Ascending aorta (tissue), 2 donors: Measurements from ENCODE around the gene CSTPP1. TPM values are rescaled to one million over a fixed set of nuclear protein-coding genes. Genes with fewer than 3 reads are reported as not detected.
A peak's percentile ranks its signal among the peaks of the same experiment; 100 is the strongest.

ENCODE experiments used
- DNase-seq, 2 donors: peaks; one replicate each; pipeline ENCODE4 v3.0.0-alpha.2; 2019; ENCODE audit warnings: low spot score in 2 of 2
- H3K27ac ChIP-seq, 2 donors: fragments of 200-600 bp; sonication (generic); one replicate each; pipeline ENCODE4 v1.5.1; 2016 to 2017; ENCODE audit warnings: mild to moderate bottlenecking in 1 of 2
- H3K27me3 ChIP-seq: fragments of 200-600 bp; sonication (generic); one replicate; pipeline ENCODE4 v1.5.1; 2017
- H3K36me3 ChIP-seq, 2 donors: fragments of 200-600 bp; sonication (generic); one replicate each; pipeline ENCODE4 v1.5.1; 2016
- H3K4me1 ChIP-seq, 2 donors: fragments of 200-600 bp; sonication (generic); one replicate each; pipeline ENCODE4 v1.5.1; 2016 to 2017; ENCODE audit warnings: mild to moderate bottlenecking in 1 of 2
- H3K4me3 ChIP-seq, 2 donors: fragments of 200-600 bp; sonication (generic); one replicate each; pipeline ENCODE4 v1.5.1; 2016 to 2017; ENCODE audit warnings: mild to moderate bottlenecking in 1 of 2
- H3K9me3 ChIP-seq, 2 donors: fragments of 200-600 bp; sonication (generic); one replicate each; pipeline ENCODE4 v1.5.1; 2016
- CTCF ChIP-seq, 3 experiments: fragments of 200-600 bp in 2 of 3; fragments of 450-650 bp in 1 of 3; sonication (generic) in 2 of 3; IDR thresholded peaks; one replicate each; pipeline ENCODE4 v1.5.1; 2016 to 2019; ENCODE audit warnings: antibody characterized with exemption in 3 of 3, mild to moderate bottlenecking in 1 of 3, moderate library complexity in 1 of 3
- intact Hi-C: fragments of 100-400 bp; cut with DNase I; formaldehyde crosslinking; loops from one replicate; pipeline ENCODE4 v1.15.1; 2023
- total RNA-seq: library from RNA; depleted of rRNA; stranded (reverse); fragments of >200 nt; gene quantifications from one replicate; pipeline ENCODE4 v1.1.0, GENCODE V29; 2016

CSTPP1 gene
- total RNA-seq, 1 donor from 2014 or later, result 16.6 TPM

- Histone ChIP-seq H3K36me3 (peaks cover 73 to 86% of the 10 kb centered on the region in 2 donors), H3K4me3 (no peak overlapping the region), H3K9me3 (no peaks in the 10 kb centered on the region), H3K27me3 (no peaks in the 10 kb centered on the region), H3K27ac (no peak overlapping the region), H3K4me1 (peaks cover 8 to 19% of the 10 kb centered on the region in 2 donors)
- intact Hi-C loops, result no loop called here
- TF ChIP-seq CTCF (IDR thresholded peaks at IDR 0.05), result no peak
- DNase-seq, result no peak
These were observed 234.7 kb downstream of the CSTPP1 start for GRCh38 chr11:47171061-47171838.

- intact Hi-C loops, result no loop called here
- peaks cover 67 to 80% of the 10 kb centered on the region in 2 donors for H3K36me3 ChIP-seq
These were observed 235.3 kb downstream of the CSTPP1 start for GRCh38 chr11:47171856-47172255.

GRCh38 chr11:47172740-47173336 lies 236.3 kb downstream of the CSTPP1 start:
- H3K36me3 ChIP-seq, result peaks cover 57 to 70% of the 10 kb centered on the region in 2 donors
- peaks cover 12 to 26% of the 10 kb centered on the region in 2 donors for H3K4me1 ChIP-seq
- no peak overlapping the region for H3K27ac ChIP-seq
- H3K4me3 ChIP-seq, result no peak overlapping the region
- intact Hi-C loops, result no loop called here
- H3K9me3 ChIP-seq, result no peaks in the 10 kb centered on the region
- H3K27me3 ChIP-seq, result no peaks in the 10 kb centered on the region
- no peak for TF ChIP-seq CTCF (IDR thresholded peaks at IDR 0.05)
- DNase-seq, result no peak

More at GRCh38 chr11:47171856-47172255, 235.3 kb downstream of the CSTPP1 start:
- DNase-seq, result no peak
- Histone ChIP-seq H3K27ac (no peak overlapping the region), H3K9me3 (no peaks in the 10 kb centered on the region), H3K4me1 (peaks cover 8 to 19% of the 10 kb centered on the region in 2 donors), H3K4me3 (no peak overlapping the region), H3K27me3 (no peaks in the 10 kb centered on the region)
- no peak for TF ChIP-seq CTCF (IDR thresholded peaks at IDR 0.05)

GRCh38 chr11:47175746-47176327 lies 239.3 kb downstream of the CSTPP1 start:
- Histone ChIP-seq H3K4me1 (peaks cover 15 to 33% of the 10 kb centered on the region in 2 donors), H3K27me3 (no peaks in the 10 kb centered on the region), H3K9me3 (no peaks in the 10 kb centered on the region), H3K4me3 (peak overlapping the region; percentile 98 to 99), H3K36me3 (peaks cover 41 to 59% of the 10 kb centered on the region in 2 donors), H3K27ac (peak overlapping the region; percentile 98 to 99)
- DNase-seq, result no peak
- intact Hi-C loops, result loop anchor here (2.0 to 5.0 kb wide), 3 partner anchors 179 to 251 kb away; partner anchors contain the start of genes PSMC3 and SLC39A13
- TF ChIP-seq CTCF (IDR thresholded peaks at IDR 0.05), result no peak

GRCh38 chr11:47176328-47177228 lies 240.0 kb downstream of the CSTPP1 start, which contains the start of gene ARFGAP2:
Gene ARFGAP2, minus strand, starts transcription at chr11:47176879. Its CDS starts 26 bp downstream, at chr11:47176853.
- peaks cover 35 to 55% of the 10 kb centered on the region in 2 donors for H3K36me3 ChIP-seq
- peak within 1 kb of the TSS; percentile 98 to 99 for H3K4me3 ChIP-seq
- peaks cover 15 to 33% of the 10 kb centered on the region in 2 donors for H3K4me1 ChIP-seq
- H3K9me3 ChIP-seq, result no peaks in the 10 kb centered on the region
- TF ChIP-seq CTCF (IDR thresholded peaks at IDR 0.05), result no peak
- peak; percentile 89 to 98 for DNase-seq
- peak within 1 kb of the TSS; percentile 98 to 99 for H3K27ac ChIP-seq
- intact Hi-C loops, result loop anchor here (1.0 to 5.0 kb wide), 6 partner anchors 9 to 251 kb away; partner anchors contain the start of genes PSMC3 and SLC39A13
- H3K27me3 ChIP-seq, result no peaks in the 10 kb centered on the region
